B cell (primary cell): Measurements from ENCODE around the gene CHKA. TPM values are rescaled to one million over a fixed set of nuclear protein-coding genes. Genes with fewer than 3 reads are reported as not detected.

ENCODE experiments used
- ATAC-seq: fragments of 200-7000 bp; cut with Tn5 transposase; one replicate; pipeline ENCODE4 v1.10.0; 2021; ENCODE audit warnings: low read depth, mild to moderate bottlenecking, moderate number of reproducible peaks, moderate library complexity
- CTCF ChIA-PET: fragments of 350-600 bp; sonication (Branson Sonifier 250); formaldehyde crosslinking; loops from one replicate; lab custom pipeline; 2021; ENCODE audit warnings: antibody characterized with exemption, inconsistent platforms; lab: Charles Lee
- POLR2A ChIA-PET: fragments of 350-600 bp; sonication (Branson Sonifier 250); formaldehyde crosslinking; loops from one replicate; lab custom pipeline; 2021; ENCODE audit warnings: antibody characterized with exemption; lab: Charles Lee
- DNase-seq: peaks from one replicate; pipeline ENCODE4 v3.0.0; 2013
- H2AFZ ChIP-seq: 2 replicates; pipeline ENCODE4 v1.6.1; 2012; ENCODE audit warnings: mild to moderate bottlenecking, low read depth, low read length; ENCODE audit not compliant: insufficient read depth, poor library complexity, severe bottlenecking
- H3K27ac ChIP-seq, 2 donors: 1 replicate in 1 of 2; 2 replicates in 1 of 2; pipeline ENCODE4 v1.5.1; 2012 to 2013; ENCODE audit warnings: low read length in 2 of 2, mild to moderate bottlenecking in 2 of 2, moderate library complexity in 1 of 2
- H3K27me3 ChIP-seq, 4 experiments: fragments of 200-600 bp in 1 of 4; sonication (generic) in 1 of 4; replicated peaks in 1 of 4; 1 replicate in 2 of 4; 2 replicates in 2 of 4; pipeline versions ENCODE4 v1.6.1 to v1.7.0; 2013 to 2016; ENCODE audit warnings: low read length in 3 of 4, mild to moderate bottlenecking in 2 of 4, mixed read lengths in 1 of 4, moderate library complexity in 1 of 4; ENCODE audit not compliant: insufficient read depth in 4 of 4, control insufficient read depth in 3 of 4; ENCODE audit errors: control extremely low read depth in 1 of 4
- H3K36me3 ChIP-seq, 2 experiments: replicated peaks in 1 of 2; 1 replicate in 1 of 2; 2 replicates in 1 of 2; pipeline versions ENCODE4 v1.6.1 to v1.7.1; 2013; ENCODE audit warnings: low read length in 1 of 2; ENCODE audit not compliant: insufficient read depth in 2 of 2, control insufficient read depth in 1 of 2; ENCODE audit errors: control extremely low read depth in 1 of 2, extremely low read depth in 1 of 2
- H3K4me1 ChIP-seq, 2 donors: fragments of 200-600 bp in 1 of 2; sonication (generic) in 1 of 2; 1 replicate in 1 of 2; 2 replicates in 1 of 2; pipeline versions ENCODE4 v1.5.1 to v1.6.1; 2013 to 2017; ENCODE audit warnings: low read length in 2 of 2; ENCODE audit not compliant: control insufficient read depth in 2 of 2, insufficient read depth in 2 of 2
- H3K4me2 ChIP-seq: replicated peaks from 2 replicates; pipeline ENCODE3; 2012; ENCODE audit warnings: mild to moderate bottlenecking, low read depth, low read length; ENCODE audit not compliant: poor library complexity, severe bottlenecking
- H3K4me3 ChIP-seq, 5 experiments: fragments of 200-600 bp in 1 of 5; sonication (generic) in 1 of 5; 1 replicate in 3 of 5; 2 replicates in 2 of 5; pipeline versions ENCODE4 v1.5.1 to v1.7.0; 2011 to 2016; ENCODE audit warnings: low read length in 4 of 5, mild to moderate bottlenecking in 4 of 5, low read depth in 2 of 5, control low read depth in 1 of 5, moderate library complexity in 1 of 5; ENCODE audit not compliant: insufficient read depth in 1 of 5; ENCODE audit errors: control extremely low read depth in 1 of 5, extremely low read depth in 1 of 5
- H3K79me2 ChIP-seq: fragments of 200-600 bp; sonication (generic); one replicate; pipeline ENCODE4 v1.6.0; 2016; ENCODE audit warnings: low read length; ENCODE audit not compliant: control insufficient read depth, insufficient read depth
- H3K9ac ChIP-seq: fragments of 200-600 bp; sonication (generic); 2 replicates; pipeline ENCODE4 v1.6.1; 2017; ENCODE audit warnings: mild to moderate bottlenecking, low read length, moderate library complexity
- H3K9me3 ChIP-seq, 3 donors: one replicate each; pipeline versions ENCODE4 v1.6.1 to v1.7.1; 2013; ENCODE audit warnings: low read length in 2 of 3; ENCODE audit not compliant: control insufficient read depth in 2 of 3, insufficient read depth in 1 of 3; ENCODE audit errors: control extremely low read depth in 1 of 3
- H4K20me1 ChIP-seq: 2 replicates; pipeline ENCODE4 v1.6.0; 2012; ENCODE audit warnings: mild to moderate bottlenecking, low read length; ENCODE audit not compliant: insufficient read depth, control insufficient read depth, poor library complexity, severe bottlenecking
- H3K27ac Mint-ChIP-seq: one replicate; pipeline ENCODE4 v1.8.0; 2021; ENCODE audit warnings: mixed read lengths
- H3K27me3 Mint-ChIP-seq: one replicate; pipeline ENCODE4 v1.8.0; 2021; ENCODE audit warnings: mixed read lengths
- H3K4me1 Mint-ChIP-seq: one replicate; pipeline ENCODE4 v1.8.0; 2021; ENCODE audit warnings: mixed read lengths
- H3K4me3 Mint-ChIP-seq: one replicate; pipeline ENCODE4 v1.8.0; 2021; ENCODE audit warnings: mixed read lengths
- H3K9me3 Mint-ChIP-seq: one replicate; pipeline ENCODE4 v1.8.0; 2022; ENCODE audit warnings: mixed read lengths; ENCODE audit not compliant: insufficient read depth
- CTCF ChIP-seq: fragments of 200-600 bp; IDR thresholded peaks from one replicate; pipeline ENCODE4 v1.8.0; 2022; ENCODE audit warnings: antibody characterized with exemption, mild to moderate bottlenecking
- EZH2 ChIP-seq: IDR thresholded peaks from 2 replicates; pipeline ENCODE4 v1.6.1; 2012; ENCODE audit warnings: borderline replicate concordance, low read depth, mild to moderate bottlenecking, moderate library complexity, low read length; ENCODE audit not compliant: insufficient read depth, poor library complexity, severe bottlenecking
- WGBS: methylation state at CpG from one replicate; pipeline ENCODE4 v1.1.5; 2013; ENCODE audit warnings: missing lambda C conversion rate; ENCODE audit not compliant: insufficient coverage; 5-methylcytosine and 5-hydroxymethylcytosine counted together
- intact Hi-C: fragments of 100-400 bp; cut with micrococcal nuclease; formaldehyde crosslinking; loops from one replicate; pipeline ENCODE4 v1.10.0; 2022
- polyA plus RNA-seq: library from polyadenylated mRNA; depleted of rRNA; stranded (reverse); fragments of >200 nt; gene quantifications from 2 replicates; pipeline ENCODE4 v1.2.3, GENCODE V29; 2012
- total RNA-seq, 2 donors: library from RNA; stranded (reverse); fragments of 120-200 nt in 1 of 2; gene quantifications; 1 replicate in 1 of 2; 2 replicates in 1 of 2; pipeline versions ENCODE4 v1.2.3 to v1.2.4, GENCODE V29; 2013 to 2022

CHKA gene
- total and polyA plus RNA-seq, 2 donors (not counting 1 experiment from before 2014, with no cell fraction given), result 10.6 to 20.6 TPM

GRCh38 chr11:68066742-68067141 lies 54.4 kb downstream of the CHKA start:
- no peak for ATAC-seq

GRCh38 chr11:68065841-68066240 lies 55.3 kb downstream of the CHKA start:
- Histone ChIP-seq H3K9ac (no peak overlapping the region), H3K27me3 (no peaks in the 10 kb centered on the region), H4K20me1 (no peaks in the 10 kb centered on the region), H3K9me3 (no peaks in the 10 kb centered on the region), H2AFZ (no peak overlapping the region), H3K4me3 (no peak overlapping the region), H3K4me1 (no peaks in the 10 kb centered on the region), H3K4me2 (no peak overlapping the region), H3K79me2 (no peaks in the 10 kb centered on the region), H3K36me3 (peaks cover 0 to 40% of the 10 kb centered on the region in 2 experiments), H3K27ac (no peak overlapping the region)
- Mint-ChIP-seq H3K4me3 (no peak overlapping the region), H3K27me3 (no peaks in the 10 kb centered on the region), H3K4me1 (no peaks in the 10 kb centered on the region), H3K9me3 (no peaks in the 10 kb centered on the region), H3K27ac (no peak overlapping the region)
- CTCF ChIA-PET, result no interaction called here
- no peak for TF ChIP-seq CTCF
- TF ChIP-seq EZH2, result no peak
- intact Hi-C loops, result no loop called here
- DNase-seq (no peak), ATAC-seq (no peak)
- POLR2A ChIA-PET, result no interaction called here
- WGBS, result 97% methylated on average over 5 of the region's 5 CpGs

More at GRCh38 chr11:68066742-68067141, 54.4 kb downstream of the CHKA start:
- Histone ChIP-seq H3K4me3 (no peak overlapping the region), H2AFZ (no peak overlapping the region), H3K36me3 (peaks cover 0 to 37% of the 10 kb centered on the region in 2 experiments), H3K4me2 (no peak overlapping the region), H4K20me1 (no peaks in the 10 kb centered on the region), H3K9me3 (no peaks in the 10 kb centered on the region), H3K9ac (no peak overlapping the region), H3K27ac (no peak overlapping the region), H3K27me3 (no peaks in the 10 kb centered on the region), H3K4me1 (peaks cover 0 to 9% of the 10 kb centered on the region in 2 donors), H3K79me2 (no peaks in the 10 kb centered on the region)
- intact Hi-C loops, result no loop called here
- Mint-ChIP-seq H3K27ac (no peak overlapping the region), H3K27me3 (no peaks in the 10 kb centered on the region), H3K9me3 (no peaks in the 10 kb centered on the region), H3K4me1 (peaks cover 9% of the 10 kb centered on the region), H3K4me3 (no peak overlapping the region)
- WGBS, result 97% methylated on average over 3 of the region's 3 CpGs
- TF ChIP-seq EZH2 (no peak), CTCF (no peak)
- no peak for DNase-seq
- ChIA-PET POLR2A (no interaction called here), CTCF (no interaction called here)
